H1 (cell line): ENCODE measurements around the gene PCNX3. TPM values are rescaled to one million over a fixed set of nuclear protein-coding genes. Genes with fewer than 3 reads are reported as not detected.

Experiments
- CTCF ChIA-PET: fragments of 300-600 bp; sonication (Branson Sonifier 250); formaldehyde crosslinking; loops from one replicate; lab custom pipeline; 2021; ENCODE audit not compliant: partially characterized antibody; lab: Charles Lee
- POLR2A ChIA-PET: fragments of 300-600 bp; sonication (Branson Sonifier 250); formaldehyde crosslinking; loops from one replicate; lab custom pipeline; 2021; ENCODE audit warnings: inconsistent platforms; ENCODE audit not compliant: partially characterized antibody; lab: Charles Lee
- DNase-seq, 2 experiments: peaks; one replicate each; pipeline versions ENCODE4 v3.0.0 to v3.0.0-alpha.2; 2010 to 2022; ENCODE audit warnings: low spot score in 2 of 2, low read depth in 1 of 2, mixed read lengths in 1 of 2
- FAIRE-seq: peaks from 2 replicates; lab custom pipeline; 2011; peaks lifted over from hg19 to GRCh38; lab: Jason Lieb, UNC
- H2AFZ ChIP-seq: 2 replicates; pipeline ENCODE4 v1.8.1; 2012; ENCODE audit warnings: low read length, inconsistent platforms
- H2AK5ac ChIP-seq: 2 replicates; pipeline ENCODE4 v1.6.1; 2013; ENCODE audit warnings: low read depth, low read length
- H2BK120ac ChIP-seq: replicated peaks from 2 replicates; pipeline ENCODE3; 2013; ENCODE audit warnings: low read depth, low read length, inconsistent platforms
- H2BK12ac ChIP-seq: 2 replicates; pipeline ENCODE4 v1.6.1; 2013; ENCODE audit warnings: low read depth, low read length
- H2BK15ac ChIP-seq: 2 replicates; pipeline ENCODE4 v1.6.1; 2013; ENCODE audit warnings: low read length
- H2BK20ac ChIP-seq: 2 replicates; pipeline ENCODE4 v1.6.1; 2013; ENCODE audit warnings: low read length
- H2BK5ac ChIP-seq: 2 replicates; pipeline ENCODE4 v1.6.1; 2013; ENCODE audit warnings: low read depth, low read length
- H3K14ac ChIP-seq: 2 replicates; pipeline ENCODE4 v1.6.1; 2013; ENCODE audit warnings: inconsistent platforms; ENCODE audit not compliant: insufficient read length
- H3K18ac ChIP-seq: 2 replicates; pipeline ENCODE4 v1.6.1; 2013; ENCODE audit warnings: low read length; ENCODE audit errors: extremely low read depth
- H3K23ac ChIP-seq: 2 replicates; pipeline ENCODE4 v1.6.1; 2013; ENCODE audit warnings: inconsistent platforms; ENCODE audit not compliant: insufficient read length
- H3K23me2 ChIP-seq: 2 replicates; pipeline ENCODE4 v1.6.1; 2013; ENCODE audit warnings: low read depth, low read length
- H3K27ac ChIP-seq: 2 replicates; pipeline ENCODE4 v1.6.1; 2011; ENCODE audit warnings: low read depth, low read length, inconsistent platforms
- H3K27me3 ChIP-seq, 4 experiments: replicated peaks in 1 of 4; 1 replicate in 1 of 4; 2 replicates in 3 of 4; pipeline versions ENCODE4 v1.6.1 to v1.8.1; 2011 to 2013; ENCODE audit warnings: low read length in 3 of 4, mild to moderate bottlenecking in 3 of 4, inconsistent platforms in 2 of 4, mixed read lengths in 2 of 4, moderate library complexity in 1 of 4; ENCODE audit not compliant: control insufficient read depth in 3 of 4, insufficient read depth in 3 of 4; ENCODE audit errors: extremely low read depth in 1 of 4
- H3K36me3 ChIP-seq, 4 experiments: 2 replicates each; pipeline versions ENCODE4 v1.6.1 to v1.8.1; 2011 to 2013; ENCODE audit warnings: mild to moderate bottlenecking in 4 of 4, low read length in 3 of 4, moderate library complexity in 2 of 4, control low read depth in 1 of 4, inconsistent platforms in 1 of 4; ENCODE audit not compliant: insufficient read depth in 4 of 4, control insufficient read depth in 2 of 4
- H3K4ac ChIP-seq: replicated peaks from 2 replicates; pipeline ENCODE3; 2013; ENCODE audit warnings: low read length, low read depth, mixed read lengths, inconsistent platforms; ENCODE audit not compliant: insufficient read length
- H3K4me1 ChIP-seq, 4 experiments: replicated peaks in 1 of 4; 1 replicate in 1 of 4; 2 replicates in 3 of 4; pipeline versions ENCODE4 v1.6.1 to v1.8.1; 2011 to 2013; ENCODE audit warnings: low read length in 3 of 4, inconsistent platforms in 2 of 4, mixed read lengths in 1 of 4; ENCODE audit not compliant: insufficient read depth in 4 of 4, control insufficient read depth in 3 of 4
- H3K4me2 ChIP-seq, 2 experiments: 2 replicates each; pipeline versions ENCODE4 v1.6.1 to v1.8.1; 2011 to 2013; ENCODE audit warnings: low read depth in 2 of 2, low read length in 2 of 2, control low read depth in 1 of 2, inconsistent platforms in 1 of 2, mild to moderate bottlenecking in 1 of 2; ENCODE audit not compliant: insufficient read depth in 1 of 2
- H3K4me3 ChIP-seq, 4 experiments: fragments of 200-600, 300-600 bp in 1 of 4; sonication (generic), shearing (Covaris generic), sonication (Bioruptor Twin) in 1 of 4; 2 replicates each; pipeline versions ENCODE4 v1.5.1 to v1.8.1; 2011 to 2016; ENCODE audit warnings: low read length in 4 of 4, low read depth in 3 of 4, control low read depth in 2 of 4, inconsistent platforms in 2 of 4, mild to moderate bottlenecking in 2 of 4, mixed read lengths in 1 of 4, moderate library complexity in 1 of 4; ENCODE audit not compliant: insufficient read depth in 2 of 4; ENCODE audit errors: extremely low read depth in 1 of 4
- H3K56ac ChIP-seq: replicated peaks from 2 replicates; pipeline ENCODE3; 2013; ENCODE audit warnings: low read depth, mild to moderate bottlenecking, mixed read lengths, low read length, inconsistent platforms; ENCODE audit not compliant: insufficient read length
- H3K79me1 ChIP-seq: 2 replicates; pipeline ENCODE4 v1.6.1; 2013; ENCODE audit warnings: low read depth, low read length, control low read depth
- H3K79me2 ChIP-seq, 2 experiments: 2 replicates each; pipeline versions ENCODE4 v1.6.1 to v1.8.1; 2012 to 2013; ENCODE audit warnings: low read length in 2 of 2, mild to moderate bottlenecking in 2 of 2, inconsistent platforms in 1 of 2; ENCODE audit not compliant: insufficient read depth in 2 of 2, control insufficient read depth in 1 of 2
- H3K9ac ChIP-seq, 4 experiments: replicated peaks in 1 of 4; 1 replicate in 1 of 4; 2 replicates in 3 of 4; pipeline versions ENCODE4 v1.6.1 to v1.8.1; 2011 to 2013; ENCODE audit warnings: low read depth in 3 of 4, low read length in 3 of 4, control low read depth in 2 of 4, mild to moderate bottlenecking in 2 of 4, moderate library complexity in 2 of 4, inconsistent platforms in 1 of 4; ENCODE audit errors: extremely low read depth in 1 of 4
- H3K9me3 ChIP-seq, 2 experiments: 2 replicates each; pipeline versions ENCODE4 v1.6.1 to v1.8.1; 2012 to 2013; ENCODE audit warnings: mild to moderate bottlenecking in 2 of 2, moderate library complexity in 2 of 2, control low read depth in 1 of 2, inconsistent platforms in 1 of 2, low read depth in 1 of 2, low read length in 1 of 2, mixed read lengths in 1 of 2; ENCODE audit not compliant: insufficient read depth in 2 of 2
- H4K20me1 ChIP-seq, 2 experiments: replicated peaks in 1 of 2; 2 replicates each; pipeline versions ENCODE3 to v1.8.1; 2011 to 2013; ENCODE audit warnings: inconsistent platforms in 2 of 2, low read length in 2 of 2, mild to moderate bottlenecking in 1 of 2; ENCODE audit not compliant: insufficient read depth in 2 of 2, control insufficient read depth in 1 of 2
- H4K5ac ChIP-seq: 2 replicates; pipeline ENCODE4 v1.6.1; 2013; ENCODE audit warnings: low read length, low read depth, mixed read lengths, inconsistent platforms; ENCODE audit not compliant: insufficient read length
- H4K8ac ChIP-seq: 2 replicates; pipeline ENCODE4 v1.8.0; 2013; ENCODE audit warnings: mild to moderate bottlenecking, moderate library complexity, low read length, inconsistent platforms; ENCODE audit not compliant: insufficient read depth; ENCODE audit errors: extremely low read depth
- H4K91ac ChIP-seq: replicated peaks from 2 replicates; pipeline ENCODE3; 2013; ENCODE audit warnings: low read length, mixed read lengths, inconsistent platforms; ENCODE audit not compliant: insufficient read length
- ASH2L ChIP-seq: fragments of 200-600, 300-600 bp; sonication (generic); IDR thresholded peaks from one replicate; pipeline ENCODE4 v1.7.1; 2017; ENCODE audit warnings: low read length
- E2F6 ChIP-seq: IDR thresholded peaks from 2 replicates; pipeline ENCODE4 v1.6.1; 2012; ENCODE audit warnings: inconsistent platforms
- EP300 ChIP-seq, 2 experiments: IDR thresholded peaks; 1 replicate in 1 of 2; 2 replicates in 1 of 2; pipeline ENCODE4 v1.6.1; 2011 to 2012; ENCODE audit warnings: low read depth in 2 of 2, low read length in 2 of 2, mild to moderate bottlenecking in 2 of 2, borderline replicate concordance in 1 of 2, inconsistent platforms in 1 of 2, moderate library complexity in 1 of 2
- FOSL1 ChIP-seq: IDR thresholded peaks from 2 replicates; pipeline ENCODE4 v1.6.1; 2011; ENCODE audit warnings: mild to moderate bottlenecking, low read depth, low read length, moderate library complexity; ENCODE audit not compliant: insufficient read depth
- MAX ChIP-seq: IDR thresholded peaks from 2 replicates; pipeline ENCODE4 v1.6.1; 2012; ENCODE audit warnings: inconsistent platforms
- NANOG ChIP-seq: IDR thresholded peaks from 2 replicates; pipeline ENCODE4 v1.6.1; 2011; ENCODE audit warnings: low read length, low read depth, mild to moderate bottlenecking, inconsistent platforms; ENCODE audit not compliant: insufficient read depth, poor library complexity, severe bottlenecking
- RBBP5 ChIP-seq: IDR thresholded peaks from 2 replicates; pipeline ENCODE4 v1.7.1; 2012; ENCODE audit warnings: low read depth, mild to moderate bottlenecking, inconsistent platforms, low read length, moderate library complexity, borderline replicate concordance
- RNF2 ChIP-seq: fragments of 200-900, 300-1000 bp; sonication (generic); IDR thresholded peaks from 2 replicates; pipeline ENCODE4 v1.7.1; 2016; ENCODE audit warnings: borderline replicate concordance, low read depth, mild to moderate bottlenecking, antibody characterized with exemption, low read length; ENCODE audit not compliant: poor library complexity, severe bottlenecking; ENCODE audit errors: missing control alignments
- YY1 ChIP-seq: IDR thresholded peaks from 2 replicates; pipeline ENCODE4 v1.6.1; 2011; ENCODE audit warnings: low read depth, mild to moderate bottlenecking, low read length
- ZNF274 ChIP-seq: IDR thresholded peaks from 2 replicates; pipeline ENCODE4 v1.7.0; 2012; ENCODE audit warnings: low read length, borderline replicate concordance; ENCODE audit errors: extremely low read depth
- WGBS, 2 experiments: shearing (Covaris generic) in 1 of 2; methylation state at CpG; one replicate each; pipeline versions ENCODE4 v1.1.6 to v1.1.7; 2013 to 2015; ENCODE audit warnings: low lambda C conversion rate in 2 of 2, mixed read lengths in 2 of 2, inconsistent platforms in 1 of 2, low coverage in 1 of 2, missing lambda C conversion rate in 1 of 2; ENCODE audit not compliant: insufficient replicate concordance in 2 of 2, insufficient coverage in 1 of 2, insufficient read length in 1 of 2; ENCODE audit errors: extremely low coverage in 1 of 2, missing lambda C conversion rate in 1 of 2; 5-methylcytosine and 5-hydroxymethylcytosine counted together
- polyA plus RNA-seq, 7 experiments: library from polyadenylated mRNA; depleted of rRNA in 3 of 7; stranded (reverse) in 5 of 7; unstranded in 2 of 7; fragments of >200 nt in 5 of 7; fragments of 200-250 nt in 2 of 7; gene quantifications; 1 replicate in 5 of 7; 2 replicates in 1 of 7; 4 replicates in 1 of 7; pipeline versions ENCODE4 v1.2.1 to v1.2.3, GENCODE V29; 2011 to 2013; ENCODE audit warnings: missing spikeins in 2 of 7, mixed read lengths in 2 of 7
- total RNA-seq: library from RNA; stranded (reverse); fragmentation: NEBNext Ultra II Directional; extraction: Animal tissue kit (Norgen Biotek cat#: 25700); gene quantifications from 2 replicates; pipeline ENCODE4 v1.2.1, GENCODE V29; 2021

Gene PCNX3
- total and polyA plus RNA-seq, 2 of the 8 experiments (the other 6 are each of a cell fraction or from before 2014, with no cell fraction given) = 27.2 to 38.8 TPM

GRCh38 chr11:65590240-65590738 is 25.3 kb upstream of the PCNX3 start:
- Histone ChIP-seq H3K27ac (no peak overlapping the region), H3K56ac (no peak overlapping the region), H2BK12ac (no peak overlapping the region), H3K36me3 (no peaks in the 10 kb centered on the region), H3K4me2 (no peak overlapping the region), H2BK5ac (no peak overlapping the region), H3K27me3 (peaks cover 13 to 41% (median 34%) of the 10 kb centered on the region in 4 experiments)
- TF ChIP-seq RBBP5 (no peak), E2F6 (no peak), FOSL1 (no peak), MAX (no peak), RNF2 (no peak), YY1 (no peak), ASH2L (no peak), ZNF274 (no peak), NANOG (no peak), EP300 (IDR thresholded peaks at IDR 0.05; ENCODE audit: borderline replicate concordance in 1 of 2, low read depth in 2 of 2, low read length in 2 of 2) (no peak)
- TF ChIP-seq, all 59 proteins: peak for 0
- no peaks in the 10 kb centered on the region for H3K9me3 ChIP-seq
- H3K9ac ChIP-seq = no peak overlapping the region
- H2BK15ac ChIP-seq = peak overlapping the region; percentile 46; the same call in 1 of the 2 replicates
- peaks cover 9% of the 10 kb centered on the region; the same call in 1 of the 2 replicates for H3K23me2 ChIP-seq
- H3K18ac ChIP-seq = no peak overlapping the region
- H4K8ac ChIP-seq = peak overlapping the region; percentile 69; the same call in 1 of the 2 replicates
- no peak overlapping the region for H4K91ac ChIP-seq
- H2BK120ac ChIP-seq = no peak overlapping the region
- POLR2A ChIA-PET = interaction anchor here (1.0 to 6.8 kb wide), 6 partner anchors 10 to 130 kb away, joined by 3 to 41 read pairs (median 16); partner anchors contain the start of genes EHBP1L1, FAM89B, MAP3K11 and PCNX3
- H4K20me1 ChIP-seq = peaks cover 2% of the 10 kb centered on the region in 2 experiments
- FAIRE-seq (no peak), DNase-seq (no peak)
- H3K79me1 ChIP-seq = no peaks in the 10 kb centered on the region
- H3K79me2 ChIP-seq = no peaks in the 10 kb centered on the region
- H3K4ac ChIP-seq = no peak overlapping the region
- H2AK5ac ChIP-seq = no peak overlapping the region
- no peak overlapping the region for H4K5ac ChIP-seq
- H2BK20ac ChIP-seq = no peak overlapping the region
- 92% methylated on average over 7 of the region's 8 CpGs; no CpG with 5 or more reads in 1 of the 2 experiments for WGBS, 2 experiments
- H3K23ac ChIP-seq = no peak overlapping the region
- CTCF ChIA-PET = interaction anchor here (0.5 to 14.5 kb wide), 14 partner anchors 12 to 261 kb away, joined by 3 to 227 read pairs (median 5); partner anchors contain the start of genes EHBP1L1, FAM89B, MAP3K11 and PCNX3
- no peak overlapping the region for H3K14ac ChIP-seq
- no peak overlapping the region for H3K4me3 ChIP-seq
- H2AFZ ChIP-seq = no peak overlapping the region
- peaks cover 3 to 22% (median 10%) of the 10 kb centered on the region in 4 experiments for H3K4me1 ChIP-seq
